WERI-Rb-1 (cell line): ENCODE measurements around the gene SDS.

Experiments
- DNase-seq: peaks from one replicate; pipeline ENCODE4 v3.0.0-alpha.2; 2020
- H3K27ac ChIP-seq: fragments of 250-450 bp; sonication (Bioruptor Pico); 2 replicates; pipeline ENCODE4 v1.5.1; 2020; ENCODE audit warnings: mild to moderate bottlenecking, moderate library complexity
- H3K27me3 ChIP-seq: fragments of 250-450 bp; sonication (Bioruptor Pico); 2 replicates; pipeline ENCODE4 v1.5.1; 2021; ENCODE audit warnings: mild to moderate bottlenecking, low read depth, moderate library complexity; ENCODE audit not compliant: insufficient read depth, severe bottlenecking
- H3K36me3 ChIP-seq: fragments of 250-450 bp; sonication (Bioruptor Pico); 2 replicates; pipeline ENCODE4 v1.5.1; 2020; ENCODE audit warnings: mild to moderate bottlenecking, moderate library complexity
- H3K4me3 ChIP-seq: 2 replicates; pipeline ENCODE4 v1.5.1; 2011; ENCODE audit warnings: low read depth, mild to moderate bottlenecking, control low read depth, low read length
- H3K9me3 ChIP-seq: fragments of 250-450 bp; sonication (Bioruptor Pico); 2 replicates; pipeline ENCODE4 v1.5.1; 2021; ENCODE audit warnings: mild to moderate bottlenecking, moderate library complexity; ENCODE audit not compliant: severe bottlenecking
- TF ChIP-seq, protein P1 (sequence below): IDR thresholded peaks from 2 replicates; pipeline ENCODE4 v1.5.1; 2011; ENCODE audit warnings: low read depth, mild to moderate bottlenecking, control low read depth, inconsistent platforms, low read length

The SDS gene

DNA sequence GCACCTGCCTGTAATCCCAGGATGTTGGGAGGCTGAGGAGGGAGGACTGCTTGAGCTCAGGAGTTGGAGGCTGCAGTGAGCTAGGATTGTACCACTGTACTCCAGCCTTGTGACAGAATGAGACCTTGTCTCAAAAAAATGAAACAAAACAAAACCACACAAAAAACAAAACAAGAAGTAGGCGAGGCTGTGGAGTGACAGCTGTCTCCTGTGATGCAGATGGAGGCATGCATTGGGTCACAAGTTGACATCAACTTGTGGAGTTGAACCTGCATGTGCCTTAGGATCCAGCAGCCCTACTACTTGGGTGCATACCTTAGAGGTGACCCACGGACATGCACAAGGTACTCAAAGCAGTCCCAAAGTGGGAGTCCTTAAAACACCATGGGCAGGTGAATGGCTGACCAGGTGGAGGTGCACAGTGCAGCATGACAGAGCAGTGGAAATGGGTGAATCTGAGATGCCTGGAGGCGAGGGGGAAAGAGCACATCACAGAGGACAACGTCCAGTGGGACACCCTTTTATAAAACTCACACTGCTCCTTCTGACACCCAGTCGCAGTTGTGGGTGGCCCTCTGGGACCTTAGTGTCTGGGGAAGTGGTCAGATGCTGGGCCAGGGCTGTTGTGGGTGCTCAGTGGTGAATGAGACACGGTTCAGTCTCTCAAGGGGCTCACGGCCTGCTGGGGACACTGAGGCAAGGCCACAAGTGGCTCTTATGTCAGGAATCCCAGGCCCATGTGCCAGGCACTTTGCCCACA, 32.6 kb downstream of the SDS start:
- H3K27me3 ChIP-seq = no peaks in the 10 kb centered on the region
- peaks cover 28% of the 10 kb centered on the region for H3K36me3 ChIP-seq
- H3K9me3 ChIP-seq = no peaks in the 10 kb centered on the region
- TF ChIP-seq, protein P1, sequence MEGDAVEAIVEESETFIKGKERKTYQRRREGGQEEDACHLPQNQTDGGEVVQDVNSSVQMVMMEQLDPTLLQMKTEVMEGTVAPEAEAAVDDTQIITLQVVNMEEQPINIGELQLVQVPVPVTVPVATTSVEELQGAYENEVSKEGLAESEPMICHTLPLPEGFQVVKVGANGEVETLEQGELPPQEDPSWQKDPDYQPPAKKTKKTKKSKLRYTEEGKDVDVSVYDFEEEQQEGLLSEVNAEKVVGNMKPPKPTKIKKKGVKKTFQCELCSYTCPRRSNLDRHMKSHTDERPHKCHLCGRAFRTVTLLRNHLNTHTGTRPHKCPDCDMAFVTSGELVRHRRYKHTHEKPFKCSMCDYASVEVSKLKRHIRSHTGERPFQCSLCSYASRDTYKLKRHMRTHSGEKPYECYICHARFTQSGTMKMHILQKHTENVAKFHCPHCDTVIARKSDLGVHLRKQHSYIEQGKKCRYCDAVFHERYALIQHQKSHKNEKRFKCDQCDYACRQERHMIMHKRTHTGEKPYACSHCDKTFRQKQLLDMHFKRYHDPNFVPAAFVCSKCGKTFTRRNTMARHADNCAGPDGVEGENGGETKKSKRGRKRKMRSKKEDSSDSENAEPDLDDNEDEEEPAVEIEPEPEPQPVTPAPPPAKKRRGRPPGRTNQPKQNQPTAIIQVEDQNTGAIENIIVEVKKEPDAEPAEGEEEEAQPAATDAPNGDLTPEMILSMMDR = no peak
- no peak overlapping the region for H3K27ac ChIP-seq
- DNase-seq = no peak
- no peak overlapping the region for H3K4me3 ChIP-seq

DNA sequence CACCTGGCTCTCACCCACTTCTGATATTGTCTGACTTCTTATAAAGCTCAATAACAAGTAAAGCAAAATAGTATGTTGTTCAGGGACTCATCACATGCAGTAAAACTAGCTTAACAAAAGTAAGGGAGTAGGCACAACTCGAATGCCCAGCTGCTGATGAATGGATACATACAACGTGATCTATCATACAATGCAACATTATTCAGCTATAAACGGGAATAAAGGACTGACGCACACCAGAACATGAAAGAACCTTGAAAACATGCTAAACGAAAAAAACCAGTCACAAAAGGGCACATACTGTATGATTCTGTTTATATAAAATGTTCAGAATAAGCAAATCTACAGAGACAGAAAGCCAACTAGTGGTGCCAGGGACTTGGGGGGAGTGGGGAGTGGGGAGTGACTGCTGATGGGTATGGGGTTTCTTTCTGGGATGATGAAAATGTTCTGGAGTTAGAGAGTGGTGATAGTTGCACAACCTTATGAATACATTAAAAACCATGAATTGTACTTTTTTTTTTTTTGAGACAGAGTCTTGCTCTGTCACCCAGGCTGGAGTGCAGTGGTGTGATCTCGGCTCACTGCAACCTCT, 34.2 kb downstream of the SDS start:
- H3K27ac ChIP-seq = no peak overlapping the region
- H3K9me3 ChIP-seq = no peaks in the 10 kb centered on the region
- no peaks in the 10 kb centered on the region for H3K27me3 ChIP-seq
- peaks cover 21% of the 10 kb centered on the region for H3K36me3 ChIP-seq
- no peak for DNase-seq
- TF ChIP-seq, protein P1 = no peak
- H3K4me3 ChIP-seq = no peak overlapping the region

DNA sequence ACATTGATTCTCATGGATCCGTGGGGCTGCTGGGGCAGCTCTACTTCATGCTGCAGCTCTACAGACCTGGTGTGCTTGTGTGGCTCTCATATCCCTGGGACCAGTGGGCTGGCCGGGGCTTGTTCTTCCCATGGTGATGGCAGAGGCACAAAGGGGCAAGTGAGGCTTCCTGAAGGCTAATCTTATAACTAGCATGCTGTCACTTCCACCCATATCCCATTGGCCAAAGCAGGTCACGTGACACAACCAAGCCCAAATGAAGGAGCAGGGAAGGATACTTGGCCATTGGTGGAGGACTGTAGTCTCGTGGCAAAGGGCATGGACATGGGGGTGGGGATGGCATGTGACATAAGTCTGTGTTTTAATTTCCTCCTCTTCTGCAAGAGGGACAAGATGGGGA, 35.4 kb downstream of the SDS start:
- H3K36me3 ChIP-seq = peaks cover 20% of the 10 kb centered on the region
- TF ChIP-seq, protein P1 = no peak
- no peaks in the 10 kb centered on the region for H3K9me3 ChIP-seq
- no peak overlapping the region for H3K4me3 ChIP-seq
- no peak overlapping the region for H3K27ac ChIP-seq
- no peaks in the 10 kb centered on the region for H3K27me3 ChIP-seq
- peak; percentile 15 for DNase-seq

DNA sequence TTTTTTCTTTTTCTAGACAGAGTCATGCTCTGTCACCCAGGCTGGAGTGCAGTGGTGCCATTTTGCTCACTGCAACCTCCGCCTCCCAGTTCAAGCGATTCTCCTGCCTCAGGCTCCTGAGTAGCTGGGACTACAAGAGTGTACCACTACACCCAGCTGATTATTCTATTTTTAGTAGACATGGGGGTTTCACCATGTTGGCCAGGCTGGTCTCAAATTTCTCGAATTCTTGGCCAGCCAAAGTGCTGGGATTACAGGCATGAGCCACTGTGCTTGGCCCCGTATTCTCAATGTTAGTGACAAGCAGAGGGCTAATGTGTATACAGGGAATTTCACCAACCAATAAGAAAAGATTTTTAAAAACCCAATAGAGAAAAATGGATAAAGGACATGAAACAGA, 36.9 kb downstream of the SDS start:
- no peak for DNase-seq
- H3K27me3 ChIP-seq = no peaks in the 10 kb centered on the region
- TF ChIP-seq, protein P1 = no peak
- no peak overlapping the region for H3K4me3 ChIP-seq
- H3K27ac ChIP-seq = no peak overlapping the region
- no peaks in the 10 kb centered on the region for H3K9me3 ChIP-seq
- H3K36me3 ChIP-seq = peaks cover 16% of the 10 kb centered on the region

DNA sequence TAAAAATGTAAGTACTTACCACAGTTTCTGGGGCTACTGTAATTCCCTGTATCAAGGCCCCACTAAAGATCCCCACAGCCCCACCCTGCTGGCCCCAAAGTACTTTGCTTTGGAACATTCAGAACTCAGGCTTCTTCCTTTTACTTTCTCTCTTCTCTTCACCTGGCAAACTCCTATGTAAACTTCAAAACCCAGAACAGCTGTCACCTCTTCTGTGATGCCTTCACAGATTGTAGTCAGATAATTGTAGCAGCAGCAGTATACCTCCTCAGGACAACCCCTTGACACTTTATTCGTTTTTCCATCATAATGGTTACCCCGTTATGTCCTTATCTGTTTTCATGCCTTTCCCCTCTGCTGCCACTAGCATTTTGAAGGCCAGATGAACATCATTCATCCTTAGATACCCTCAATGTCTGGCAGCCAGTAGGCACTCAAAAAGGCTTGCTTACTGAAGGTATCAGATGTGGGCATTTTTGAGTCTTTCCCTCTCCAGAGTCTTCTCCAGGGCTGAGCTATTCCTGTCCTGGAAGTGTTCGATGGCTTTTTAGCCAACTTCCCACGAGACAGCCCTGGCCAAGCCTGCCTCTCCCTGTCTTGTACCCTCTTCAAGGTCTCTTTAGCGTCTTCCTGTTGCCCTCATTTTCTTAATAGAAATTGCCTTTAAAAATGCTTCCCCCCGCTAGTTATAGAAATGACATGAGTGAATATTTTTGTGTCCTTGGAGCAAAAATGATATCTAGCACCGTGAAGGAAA, 37.9 kb downstream of the SDS start:
- H3K27me3 ChIP-seq = no peaks in the 10 kb centered on the region

More for the DNA sequence above, 37.9 kb downstream of the SDS start:
- TF ChIP-seq, protein P1 = no peak
- peaks cover 22% of the 10 kb centered on the region for H3K36me3 ChIP-seq
- no peak for DNase-seq
- H3K9me3 ChIP-seq = no peaks in the 10 kb centered on the region
- H3K4me3 ChIP-seq = no peak overlapping the region
- H3K27ac ChIP-seq = no peak overlapping the region
